Neural cell (in vitro differentiated cells): ENCODE data around the gene MOB3B. TPM values are rescaled to one million over a fixed set of nuclear protein-coding genes. Genes with fewer than 3 reads are reported as not detected.

Experiments
- H2AFZ ChIP-seq: fragments of 200-600, 300-800 bp; sonication (generic), shearing (Covaris generic); 2 replicates; pipeline ENCODE4 v1.6.0; 2014; ENCODE audit warnings: low read depth, mild to moderate bottlenecking, antibody characterized with exemption, low read length, moderate library complexity
- H3F3A ChIP-seq: fragments of 200-600 bp; shearing (Covaris generic); 2 replicates; pipeline ENCODE4 v1.6.1; 2016; ENCODE audit warnings: mild to moderate bottlenecking, moderate library complexity, mixed read lengths, antibody characterized with exemption, low read length; ENCODE audit not compliant: insufficient read depth, poor library complexity, severe bottlenecking
- H3K27ac ChIP-seq: fragments of 200-600, 300-800 bp; sonication (generic), shearing (Covaris generic); 2 replicates; pipeline ENCODE4 v1.5.1; 2014; ENCODE audit warnings: mild to moderate bottlenecking, low read length, moderate library complexity
- H3K27me3 ChIP-seq: fragments of 300-800, 200-600 bp; sonication (generic), shearing (Covaris generic); 2 replicates; pipeline ENCODE4 v1.6.0; 2014; ENCODE audit warnings: mild to moderate bottlenecking, low read depth, low read length, moderate library complexity; ENCODE audit not compliant: insufficient read depth
- H3K36me3 ChIP-seq: fragments of 300-800, 200-600 bp; sonication (generic), shearing (Covaris generic); 2 replicates; pipeline ENCODE4 v1.5.1; 2014; ENCODE audit warnings: mild to moderate bottlenecking, antibody characterized with exemption, low read length, moderate library complexity; ENCODE audit not compliant: insufficient read depth
- H3K4me2 ChIP-seq: fragments of 300-800, 200-600 bp; sonication (generic), shearing (Covaris generic); 2 replicates; pipeline ENCODE4 v1.6.0; 2014; ENCODE audit warnings: mild to moderate bottlenecking, low read length
- H3K4me3 ChIP-seq: fragments of 300-800, 200-600 bp; sonication (generic), shearing (Covaris generic); 2 replicates; pipeline ENCODE4 v1.5.1; 2014; ENCODE audit warnings: mild to moderate bottlenecking, low read length, moderate library complexity
- H3K79me2 ChIP-seq: fragments of 200-600 bp; shearing (Covaris generic); replicated peaks from 2 replicates; pipeline ENCODE4 v1.6.0; 2014; ENCODE audit warnings: mild to moderate bottlenecking, low read length, moderate library complexity; ENCODE audit not compliant: insufficient read depth
- H3K9ac ChIP-seq: fragments of 300-800, 200-600 bp; sonication (generic), shearing (Covaris generic); 2 replicates; pipeline ENCODE4 v1.6.1; 2016; ENCODE audit warnings: mild to moderate bottlenecking, low read length, mixed read lengths
- H3K9me2 ChIP-seq: fragments of 200-600 bp; shearing (Covaris generic); 2 replicates; pipeline ENCODE4 v1.6.1; 2016; ENCODE audit warnings: mild to moderate bottlenecking, low read length, mixed read lengths; ENCODE audit not compliant: insufficient read depth
- H3K9me3 ChIP-seq: fragments of 200-600, 300-800 bp; sonication (generic), shearing (Covaris generic); 2 replicates; pipeline ENCODE4 v1.6.1; 2016; ENCODE audit warnings: mild to moderate bottlenecking, mixed run types, low read length, moderate library complexity, mixed read lengths
- H4K20me1 ChIP-seq: fragments of 200-600 bp; shearing (Covaris generic); 2 replicates; pipeline ENCODE4 v1.6.1; 2016; ENCODE audit warnings: mild to moderate bottlenecking, mixed run types; ENCODE audit not compliant: insufficient read depth
- EP300 ChIP-seq: fragments of 450-650 bp; conservative IDR thresholded peaks from 2 replicates; pipeline ENCODE4 v1.6.1; 2014; ENCODE audit warnings: antibody characterized with exemption, mild to moderate bottlenecking, moderate library complexity; ENCODE audit not compliant: poor library complexity, severe bottlenecking
- EZH2 ChIP-seq: fragments of 200-600, 300-800 bp; shearing (Covaris generic), sonication (generic); IDR thresholded peaks from 2 replicates; pipeline ENCODE4 v1.6.1; 2014; ENCODE audit warnings: antibody characterized with exemption, low read length, borderline replicate concordance, mild to moderate bottlenecking; ENCODE audit not compliant: insufficient read depth, poor library complexity, severe bottlenecking
- MXI1 ChIP-seq: fragments of 450-650 bp; conservative IDR thresholded peaks from 2 replicates; pipeline ENCODE4 v1.6.1; 2014; ENCODE audit warnings: antibody characterized with exemption, mild to moderate bottlenecking; ENCODE audit not compliant: poor library complexity, severe bottlenecking
- POLR2AphosphoS5 ChIP-seq: IDR thresholded peaks from 2 replicates; pipeline ENCODE4 v1.6.1; 2012
- RAD21 ChIP-seq: fragments of 450-650 bp; conservative IDR thresholded peaks from 2 replicates; pipeline ENCODE4 v1.6.1; 2014; ENCODE audit warnings: antibody characterized with exemption, mild to moderate bottlenecking, moderate library complexity
- SMC3 ChIP-seq: fragments of 450-650 bp; conservative IDR thresholded peaks from 2 replicates; pipeline ENCODE4 v1.6.1; 2014; ENCODE audit warnings: antibody characterized with exemption, mild to moderate bottlenecking, moderate library complexity; ENCODE audit not compliant: poor library complexity
- TAF1 ChIP-seq: IDR thresholded peaks from 2 replicates; pipeline ENCODE4 v1.6.1; 2012; ENCODE audit warnings: low read depth
- polyA plus RNA-seq: library from polyadenylated mRNA; depleted of rRNA; stranded (reverse); fragments of >200 nt; gene quantifications from 2 replicates; pipeline ENCODE4 v1.2.3, GENCODE V29; 2014
- TF ChIP-seq, protein P1 (sequence below): fragments of 450-650 bp; IDR thresholded peaks from 2 replicates; pipeline ENCODE4 v1.5.1; 2014; ENCODE audit warnings: antibody characterized with exemption, mild to moderate bottlenecking, moderate library complexity; ENCODE audit not compliant: poor library complexity, severe bottlenecking
- TF ChIP-seq, protein P2 (sequence below): IDR thresholded peaks from 2 replicates; pipeline ENCODE4 v1.6.1; 2012; ENCODE audit warnings: borderline replicate concordance

The MOB3B gene
- polyA plus RNA-seq, 1 donor from 2014 or later = 1.8 TPM

DNA sequence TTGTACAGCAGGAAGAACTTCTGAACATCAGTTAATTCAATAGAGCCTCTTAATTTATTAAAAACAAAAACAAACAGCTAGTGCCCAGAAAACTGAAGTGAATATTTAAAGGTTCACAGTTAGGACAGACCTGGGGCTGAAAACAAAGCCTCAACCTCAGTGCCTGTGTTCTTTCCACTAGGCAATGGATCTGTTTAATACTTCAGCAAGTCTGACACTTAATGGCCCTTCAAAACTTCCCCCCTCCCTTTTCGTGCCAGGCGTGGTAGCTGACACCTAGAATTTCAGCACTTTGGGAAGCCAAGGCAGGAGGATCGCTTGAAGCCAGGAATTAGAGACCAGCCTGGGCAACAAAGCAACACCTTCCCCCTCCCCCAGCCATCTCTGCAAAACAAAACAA is 60.1 kb downstream of the MOB3B start:
- Histone ChIP-seq H2AFZ (no peak overlapping the region), H3K27ac (no peak overlapping the region), H3F3A (no peaks in the 10 kb centered on the region), H3K9ac (no peak overlapping the region), H4K20me1 (no peaks in the 10 kb centered on the region), H3K9me3 (no peaks in the 10 kb centered on the region), H3K4me2 (no peak overlapping the region), H3K36me3 (no peaks in the 10 kb centered on the region), H3K27me3 (no peaks in the 10 kb centered on the region), H3K9me2 (no peaks in the 10 kb centered on the region), H3K4me3 (no peak overlapping the region), H3K79me2 (no peaks in the 10 kb centered on the region)
- TF ChIP-seq EP300 = no peak
- TF ChIP-seq, protein P1, sequence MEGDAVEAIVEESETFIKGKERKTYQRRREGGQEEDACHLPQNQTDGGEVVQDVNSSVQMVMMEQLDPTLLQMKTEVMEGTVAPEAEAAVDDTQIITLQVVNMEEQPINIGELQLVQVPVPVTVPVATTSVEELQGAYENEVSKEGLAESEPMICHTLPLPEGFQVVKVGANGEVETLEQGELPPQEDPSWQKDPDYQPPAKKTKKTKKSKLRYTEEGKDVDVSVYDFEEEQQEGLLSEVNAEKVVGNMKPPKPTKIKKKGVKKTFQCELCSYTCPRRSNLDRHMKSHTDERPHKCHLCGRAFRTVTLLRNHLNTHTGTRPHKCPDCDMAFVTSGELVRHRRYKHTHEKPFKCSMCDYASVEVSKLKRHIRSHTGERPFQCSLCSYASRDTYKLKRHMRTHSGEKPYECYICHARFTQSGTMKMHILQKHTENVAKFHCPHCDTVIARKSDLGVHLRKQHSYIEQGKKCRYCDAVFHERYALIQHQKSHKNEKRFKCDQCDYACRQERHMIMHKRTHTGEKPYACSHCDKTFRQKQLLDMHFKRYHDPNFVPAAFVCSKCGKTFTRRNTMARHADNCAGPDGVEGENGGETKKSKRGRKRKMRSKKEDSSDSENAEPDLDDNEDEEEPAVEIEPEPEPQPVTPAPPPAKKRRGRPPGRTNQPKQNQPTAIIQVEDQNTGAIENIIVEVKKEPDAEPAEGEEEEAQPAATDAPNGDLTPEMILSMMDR = no peak
- TF ChIP-seq SMC3 = no peak
- TF ChIP-seq POLR2AphosphoS5 = no peak
- TF ChIP-seq, protein P2, sequence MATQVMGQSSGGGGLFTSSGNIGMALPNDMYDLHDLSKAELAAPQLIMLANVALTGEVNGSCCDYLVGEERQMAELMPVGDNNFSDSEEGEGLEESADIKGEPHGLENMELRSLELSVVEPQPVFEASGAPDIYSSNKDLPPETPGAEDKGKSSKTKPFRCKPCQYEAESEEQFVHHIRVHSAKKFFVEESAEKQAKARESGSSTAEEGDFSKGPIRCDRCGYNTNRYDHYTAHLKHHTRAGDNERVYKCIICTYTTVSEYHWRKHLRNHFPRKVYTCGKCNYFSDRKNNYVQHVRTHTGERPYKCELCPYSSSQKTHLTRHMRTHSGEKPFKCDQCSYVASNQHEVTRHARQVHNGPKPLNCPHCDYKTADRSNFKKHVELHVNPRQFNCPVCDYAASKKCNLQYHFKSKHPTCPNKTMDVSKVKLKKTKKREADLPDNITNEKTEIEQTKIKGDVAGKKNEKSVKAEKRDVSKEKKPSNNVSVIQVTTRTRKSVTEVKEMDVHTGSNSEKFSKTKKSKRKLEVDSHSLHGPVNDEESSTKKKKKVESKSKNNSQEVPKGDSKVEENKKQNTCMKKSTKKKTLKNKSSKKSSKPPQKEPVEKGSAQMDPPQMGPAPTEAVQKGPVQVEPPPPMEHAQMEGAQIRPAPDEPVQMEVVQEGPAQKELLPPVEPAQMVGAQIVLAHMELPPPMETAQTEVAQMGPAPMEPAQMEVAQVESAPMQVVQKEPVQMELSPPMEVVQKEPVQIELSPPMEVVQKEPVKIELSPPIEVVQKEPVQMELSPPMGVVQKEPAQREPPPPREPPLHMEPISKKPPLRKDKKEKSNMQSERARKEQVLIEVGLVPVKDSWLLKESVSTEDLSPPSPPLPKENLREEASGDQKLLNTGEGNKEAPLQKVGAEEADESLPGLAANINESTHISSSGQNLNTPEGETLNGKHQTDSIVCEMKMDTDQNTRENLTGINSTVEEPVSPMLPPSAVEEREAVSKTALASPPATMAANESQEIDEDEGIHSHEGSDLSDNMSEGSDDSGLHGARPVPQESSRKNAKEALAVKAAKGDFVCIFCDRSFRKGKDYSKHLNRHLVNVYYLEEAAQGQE = no peak
- no peak for TF ChIP-seq MXI1

DNA sequence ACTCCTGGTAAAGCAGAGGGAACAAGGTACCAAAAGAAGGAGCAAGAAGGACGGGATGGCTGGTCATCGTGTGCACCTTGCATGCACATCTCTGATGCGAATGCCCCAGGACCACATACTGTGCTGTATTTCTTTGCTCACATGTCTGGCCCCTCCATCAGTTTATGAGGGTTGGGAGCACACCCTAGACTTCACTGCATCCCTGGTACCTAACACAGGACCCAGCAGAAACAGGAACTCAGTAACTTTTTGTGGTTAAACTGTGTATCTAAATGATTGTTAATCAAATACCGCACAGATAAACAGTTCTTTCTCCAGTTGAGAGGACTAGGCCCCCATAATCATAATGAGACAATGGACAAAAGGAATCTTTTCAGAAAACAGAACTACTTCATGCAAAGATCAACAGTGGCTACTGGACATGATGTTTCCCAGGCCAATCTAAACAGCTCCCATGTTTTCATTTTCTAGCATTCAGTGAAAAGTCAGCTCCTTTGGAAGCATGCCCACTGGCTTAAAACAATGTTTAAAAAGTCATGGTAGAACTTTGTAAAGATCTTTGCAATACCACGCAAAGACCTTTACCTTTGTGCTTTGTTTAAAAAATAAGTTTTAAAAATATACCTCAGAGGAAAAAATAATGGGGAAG is 61.0 kb downstream of the MOB3B start:
- TF ChIP-seq, protein P2 = no peak
- TF ChIP-seq EZH2 (no peak), SMC3 (no peak), RAD21 (no peak), POLR2AphosphoS5 (no peak), EP300 (no peak), TAF1 (no peak), MXI1 (no peak)
- TF ChIP-seq, protein P1 = no peak
- Histone ChIP-seq H3K9ac (no peak overlapping the region), H3K9me2 (no peaks in the 10 kb centered on the region), H3K4me3 (no peak overlapping the region), H3F3A (no peaks in the 10 kb centered on the region), H4K20me1 (no peaks in the 10 kb centered on the region), H2AFZ (no peak overlapping the region), H3K27me3 (no peaks in the 10 kb centered on the region), H3K36me3 (no peaks in the 10 kb centered on the region), H3K9me3 (no peaks in the 10 kb centered on the region), H3K79me2 (no peaks in the 10 kb centered on the region), H3K4me2 (no peak overlapping the region), H3K27ac (no peak overlapping the region)
